ENCODE data around the gene ACTR1A. TPM values are rescaled to one million over a fixed set of nuclear protein-coding genes. Genes with fewer than 3 reads are reported as not detected.
"Not testable (repeated sequence)": the region's sequence is repeated elsewhere in the genome, so short reads cannot be mapped to it uniquely, and the experiment has no call there.

The ACTR1A gene
- total RNA-seq, 1 donor from 2014 or later = 88.0 TPM

- no peaks in the 10 kb centered on the region for H3K27me3 ChIP-seq (ENCODE audit: low read depth)
- ATAC-seq (peak; percentile 74 to 83), DNase-seq (peak; percentile 61)
- no peaks in the 10 kb centered on the region for H3K9me3 ChIP-seq
- peaks cover 61% of the 10 kb centered on the region for H3K4me1 ChIP-seq
- no peak overlapping the region for H3K4me3 ChIP-seq
- H3K36me3 ChIP-seq = no peaks in the 10 kb centered on the region
- H3K27ac ChIP-seq = peak overlapping the region; percentile 76
- TF ChIP-seq, protein P1, sequence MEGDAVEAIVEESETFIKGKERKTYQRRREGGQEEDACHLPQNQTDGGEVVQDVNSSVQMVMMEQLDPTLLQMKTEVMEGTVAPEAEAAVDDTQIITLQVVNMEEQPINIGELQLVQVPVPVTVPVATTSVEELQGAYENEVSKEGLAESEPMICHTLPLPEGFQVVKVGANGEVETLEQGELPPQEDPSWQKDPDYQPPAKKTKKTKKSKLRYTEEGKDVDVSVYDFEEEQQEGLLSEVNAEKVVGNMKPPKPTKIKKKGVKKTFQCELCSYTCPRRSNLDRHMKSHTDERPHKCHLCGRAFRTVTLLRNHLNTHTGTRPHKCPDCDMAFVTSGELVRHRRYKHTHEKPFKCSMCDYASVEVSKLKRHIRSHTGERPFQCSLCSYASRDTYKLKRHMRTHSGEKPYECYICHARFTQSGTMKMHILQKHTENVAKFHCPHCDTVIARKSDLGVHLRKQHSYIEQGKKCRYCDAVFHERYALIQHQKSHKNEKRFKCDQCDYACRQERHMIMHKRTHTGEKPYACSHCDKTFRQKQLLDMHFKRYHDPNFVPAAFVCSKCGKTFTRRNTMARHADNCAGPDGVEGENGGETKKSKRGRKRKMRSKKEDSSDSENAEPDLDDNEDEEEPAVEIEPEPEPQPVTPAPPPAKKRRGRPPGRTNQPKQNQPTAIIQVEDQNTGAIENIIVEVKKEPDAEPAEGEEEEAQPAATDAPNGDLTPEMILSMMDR (IDR thresholded peaks at IDR 0.05) = no peak
- intact Hi-C loops (cut with DNase I) = no loop called here
Observed at GRCh38 chr10:102455893-102456471, 46.5 kb downstream of the ACTR1A start.

GRCh38 chr10:102454662-102455487 lies 47.6 kb downstream of the ACTR1A start:
- intact Hi-C loops (cut with DNase I) = not testable (repeated sequence)
- peaks cover 57% of the 10 kb centered on the region for H3K4me1 ChIP-seq
- peak in 1 of 2 donors; percentile 49 for ATAC-seq

GRCh38 chr10:102453502-102453901 lies 49.0 kb downstream of the ACTR1A start:
- H3K27me3 ChIP-seq (ENCODE audit: low read depth) = no peaks in the 10 kb centered on the region
- H3K27ac ChIP-seq = peak overlapping the region; percentile 76
- ATAC-seq (no peak), DNase-seq (no peak)
- H3K9me3 ChIP-seq = no peaks in the 10 kb centered on the region
- TF ChIP-seq, protein P1 (IDR thresholded peaks at IDR 0.05) = no peak
- intact Hi-C loops (cut with DNase I) = no loop called here
- no peak overlapping the region for H3K4me3 ChIP-seq
- no peaks in the 10 kb centered on the region for H3K36me3 ChIP-seq
- H3K4me1 ChIP-seq = peaks cover 57% of the 10 kb centered on the region

More at GRCh38 chr10:102454662-102455487, 47.6 kb downstream of the ACTR1A start:
- not testable (repeated sequence) for H3K4me3 ChIP-seq; DNase-seq; H3K9me3 ChIP-seq; H3K36me3 ChIP-seq; H3K27me3 ChIP-seq (ENCODE audit: low read depth)
- H3K27ac ChIP-seq = peak overlapping the region; percentile 76

DNA sequence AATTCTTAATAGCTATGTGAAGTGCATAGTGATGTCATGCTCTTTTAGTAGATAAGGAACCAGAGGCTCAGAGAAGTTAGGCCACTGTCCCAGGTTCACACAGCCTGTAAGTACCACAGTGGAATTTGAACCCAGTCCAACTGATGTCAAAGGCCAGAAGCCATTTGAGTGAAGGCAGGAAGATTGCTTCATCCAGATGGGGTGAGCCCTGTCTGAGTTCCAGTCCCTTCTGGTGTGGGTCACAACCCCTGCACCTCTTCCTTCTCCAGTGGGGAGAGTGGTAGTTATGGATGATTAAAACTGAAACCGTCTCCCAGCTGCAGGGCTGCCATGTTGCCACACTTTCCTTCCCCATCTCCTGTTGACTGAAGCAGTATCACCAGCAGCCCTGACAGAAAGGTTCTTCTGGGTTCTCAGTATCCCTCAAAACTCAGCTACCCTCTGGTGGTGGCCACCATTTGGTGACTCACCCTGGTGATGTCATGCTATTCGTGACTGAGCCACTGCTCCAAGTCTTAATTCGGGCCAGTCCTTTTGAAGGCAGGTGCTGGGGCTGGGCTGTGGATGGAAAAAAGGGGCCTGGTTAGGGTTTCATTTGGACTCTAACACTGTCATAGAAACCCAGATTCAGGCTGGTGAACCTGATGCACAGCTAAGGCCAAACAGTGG lies 49.7 kb downstream of the ACTR1A start:
- Histone ChIP-seq H3K36me3 (no peaks in the 10 kb centered on the region), H3K27me3 (ENCODE audit: low read depth) (no peaks in the 10 kb centered on the region), H3K4me1 (peaks cover 57% of the 10 kb centered on the region), H3K27ac (peak overlapping the region; percentile 76), H3K9me3 (no peaks in the 10 kb centered on the region), H3K4me3 (no peak overlapping the region)
- TF ChIP-seq, protein P1 (IDR thresholded peaks at IDR 0.05) = no peak
- DNase-seq (peak; percentile 71), ATAC-seq (peak; percentile 10 to 33)
- intact Hi-C loops (cut with DNase I) = no loop called here

GRCh38 chr10:102451105-102451969 lies 51.2 kb downstream of the ACTR1A start, which contains the start of gene C10orf95:
Gene C10orf95 (minus strand): TSS chr10:102451543. CDS start chr10:102451093, 450 bp downstream.
- Histone ChIP-seq H3K36me3 (no peaks in the 10 kb centered on the region), H3K4me3 (peak within 1 kb of the TSS; percentile 69), H3K27me3 (ENCODE audit: low read depth) (no peaks in the 10 kb centered on the region), H3K4me1 (peaks cover 54% of the 10 kb centered on the region), H3K27ac (peak within 1 kb of the TSS; percentile 83), H3K9me3 (no peaks in the 10 kb centered on the region)
- intact Hi-C loops (cut with DNase I) = no loop called here
- DNase-seq = peak; percentile 62
- peak; percentile 12 to 19 for ATAC-seq
- TF ChIP-seq, protein P1 (IDR thresholded peaks at IDR 0.05) = no peak

Data from lower lobe of right lung (tissue), 2 donors.